T-helper 2 cell treated with Interferon-gamma antibody and Interleukin-4, amounts not matched to agents 100 ng/mL and 5 ng/mL, for 36 hours (primary cell): ENCODE measurements around the gene APOA4. TPM values are rescaled to one million over a fixed set of nuclear protein-coding genes. Genes with fewer than 3 reads are reported as not detected.

Experiments used
- intact Hi-C: fragments of 100-400 bp; cut with micrococcal nuclease; formaldehyde crosslinking; loops from one replicate; pipeline ENCODE4 v1.15.1; 2023
- total RNA-seq: library from RNA; stranded (reverse); gene quantifications from 2 replicates; pipeline ENCODE4 v1.2.3, GENCODE V29; 2022

Gene APOA4
- total RNA-seq, result not detected in 2 replicates

DNA sequence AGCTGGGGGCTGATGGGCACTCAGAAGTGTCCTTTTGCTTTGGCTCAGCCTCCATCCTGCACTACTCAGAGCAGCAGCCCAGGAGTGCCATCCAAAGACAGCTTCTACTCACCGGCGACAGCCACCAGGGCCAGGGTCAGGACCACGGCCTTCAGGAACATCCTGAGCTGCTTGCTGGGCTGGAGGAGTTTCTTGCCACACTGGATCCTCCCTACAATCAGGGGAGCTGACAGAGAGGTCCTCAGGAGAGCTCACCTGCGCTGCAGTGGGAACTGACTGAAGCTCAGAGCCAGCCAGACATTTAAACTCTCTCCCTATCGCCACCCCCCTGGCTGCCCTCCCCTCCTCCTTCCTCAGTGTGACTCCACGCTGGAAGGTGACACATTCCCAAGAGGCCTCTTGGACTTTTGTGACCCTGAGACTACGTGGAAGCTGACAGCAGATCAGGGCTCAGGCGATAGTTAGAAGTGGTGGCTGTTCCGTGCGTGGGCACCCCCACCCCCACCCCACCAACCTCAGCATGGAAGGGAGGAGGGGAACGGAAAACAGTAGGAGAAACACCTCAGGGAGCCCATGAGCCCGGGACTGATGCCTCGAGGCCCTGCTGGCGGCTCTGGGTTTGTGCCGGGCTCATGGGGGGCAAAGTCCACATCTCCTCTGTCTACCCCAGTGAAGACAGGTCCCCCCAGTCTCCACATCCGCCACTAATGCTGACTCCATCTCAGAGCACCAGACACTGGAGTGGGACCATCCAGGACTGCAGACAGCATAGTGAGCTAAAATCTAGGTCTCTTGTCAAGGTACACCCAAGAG, at the start of gene APOA4:
TSS of gene APOA4 (minus strand) at position 274 of the 813 bp plus-strand sequence. CDS start at position 161, 113 bp downstream.
- intact Hi-C loops, result no loop called here

DNA sequence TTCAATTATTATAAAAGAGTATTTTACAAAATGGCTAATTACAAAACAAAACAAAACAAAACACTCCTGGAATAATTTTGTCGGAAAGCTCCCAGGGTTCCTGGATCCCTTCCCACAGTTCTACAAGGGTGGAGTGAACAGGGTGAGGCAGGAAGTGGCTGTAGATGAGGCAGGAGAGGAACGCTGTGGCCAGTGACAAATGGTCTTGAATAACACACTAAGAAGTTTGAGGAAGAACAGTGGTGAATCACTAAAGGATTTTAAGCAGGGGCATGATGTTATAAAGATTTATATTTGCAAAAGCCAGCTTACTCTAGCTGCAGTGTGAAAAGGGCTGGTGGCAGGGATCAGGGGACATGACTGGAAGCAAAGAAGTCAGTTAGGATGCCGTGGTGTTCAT, 48.1 kb upstream of the APOA4 start:
- intact Hi-C loops, result no loop called here

DNA sequence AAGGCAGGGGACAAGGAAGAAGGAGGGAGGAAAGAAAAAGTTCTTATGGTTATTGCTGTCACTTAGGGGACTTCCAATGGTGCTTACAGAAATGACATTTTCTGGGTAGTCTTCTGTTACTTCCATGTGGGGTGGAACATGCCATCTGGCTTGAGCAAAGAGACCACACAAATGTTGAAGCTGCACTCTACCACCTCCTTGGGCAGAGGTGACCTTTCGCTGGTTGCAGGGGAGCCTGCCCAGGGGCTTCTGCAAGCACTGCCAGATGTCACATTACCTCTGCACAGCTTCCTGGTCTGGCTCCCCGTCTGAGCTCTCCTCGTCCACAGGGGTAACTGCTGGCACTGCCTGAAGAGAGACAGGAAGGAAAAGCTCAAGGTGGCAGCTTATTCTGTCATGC, 47.0 kb upstream of the APOA4 start:
- intact Hi-C loops, result no loop called here

DNA sequence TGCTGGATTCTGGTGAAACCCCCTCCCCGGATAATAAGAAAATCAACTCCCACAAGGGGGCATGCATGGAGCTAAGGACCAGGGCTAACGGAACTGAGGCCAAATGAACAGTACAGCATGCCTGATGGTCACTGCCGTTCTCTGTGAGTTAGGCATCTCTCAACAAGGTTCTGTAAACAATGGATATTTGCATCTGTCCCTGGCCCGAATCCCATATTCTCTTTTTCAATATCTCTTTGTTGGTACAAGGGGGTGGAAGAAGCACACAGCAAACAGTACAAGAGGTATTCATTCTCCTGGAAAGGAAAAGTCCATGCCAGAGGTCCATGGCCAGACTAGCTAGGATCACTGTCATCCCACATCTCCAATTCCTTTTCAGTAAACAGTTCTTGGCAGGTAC, 46.5 kb upstream of the APOA4 start:
- intact Hi-C loops, result no loop called here

DNA sequence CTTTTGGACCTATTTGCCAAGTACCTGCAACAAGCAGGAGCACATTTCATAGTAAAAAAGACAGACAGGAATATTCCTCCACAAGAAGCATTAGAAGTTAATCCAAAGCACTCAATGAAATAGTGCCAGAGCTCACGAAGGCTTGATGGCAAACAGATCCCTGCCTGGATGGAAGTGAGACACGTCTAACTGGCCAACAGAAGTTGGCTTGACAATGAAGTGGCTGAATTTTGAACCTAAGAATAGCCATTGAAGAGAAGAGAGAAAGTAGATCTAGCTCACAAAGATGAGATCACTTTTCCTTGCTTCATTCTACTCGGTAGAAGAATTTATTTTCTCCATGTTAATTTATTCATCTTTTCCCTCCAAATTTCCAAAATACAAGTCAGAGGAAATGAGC, 45.0 kb upstream of the APOA4 start:
- intact Hi-C loops, result no loop called here

DNA sequence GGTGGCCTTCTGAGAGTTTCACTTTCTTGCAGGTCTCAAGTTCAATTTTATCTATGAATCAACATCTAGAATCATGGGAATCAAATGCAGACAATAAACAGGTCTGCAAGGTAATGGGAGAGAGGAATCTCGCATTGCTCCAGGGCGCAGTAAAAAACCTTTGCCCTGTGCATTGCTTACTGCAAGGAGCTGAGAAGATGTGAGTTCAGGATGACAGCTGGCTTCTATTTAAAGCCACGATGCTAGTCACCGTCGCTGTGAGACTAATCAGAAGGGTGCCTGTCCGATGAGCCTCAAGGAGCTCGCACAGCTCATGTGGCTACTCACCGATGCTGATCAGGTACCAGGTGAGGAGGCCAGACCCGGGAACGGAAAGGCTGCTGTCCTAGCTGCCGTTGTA, 44.5 kb upstream of the APOA4 start:
- intact Hi-C loops, result no loop called here

DNA sequence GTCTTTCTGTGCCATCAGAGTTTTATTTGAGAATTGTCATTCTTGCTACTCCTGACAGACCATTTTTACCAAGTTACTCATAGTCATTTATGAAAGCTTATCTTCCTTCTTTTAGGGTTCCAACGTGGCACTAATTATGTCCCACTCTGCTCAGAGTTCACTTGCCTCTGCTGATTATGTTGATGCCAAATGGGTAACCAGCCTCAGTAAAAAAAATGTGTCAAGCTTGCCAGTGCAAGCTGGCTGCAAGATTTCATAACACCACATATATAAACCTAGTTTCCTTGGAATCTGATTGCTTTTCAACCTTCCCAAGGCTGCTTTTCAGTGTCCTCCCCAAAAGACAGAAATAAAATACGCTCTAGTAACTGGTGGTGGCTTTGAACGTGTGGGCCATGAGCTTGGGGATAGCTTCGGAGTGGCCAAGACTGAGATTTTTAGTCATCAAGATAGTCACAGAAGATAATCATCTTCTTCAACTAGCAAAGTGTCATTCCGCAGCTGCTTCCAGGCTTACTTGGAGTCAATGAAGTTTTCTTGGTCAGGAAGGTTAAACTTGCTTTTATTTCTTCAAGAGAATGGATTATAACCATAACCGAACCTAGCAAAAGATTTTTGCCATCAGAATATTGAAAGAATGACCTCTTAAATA, 43.8 kb upstream of the APOA4 start:
- intact Hi-C loops, result no loop called here

DNA sequence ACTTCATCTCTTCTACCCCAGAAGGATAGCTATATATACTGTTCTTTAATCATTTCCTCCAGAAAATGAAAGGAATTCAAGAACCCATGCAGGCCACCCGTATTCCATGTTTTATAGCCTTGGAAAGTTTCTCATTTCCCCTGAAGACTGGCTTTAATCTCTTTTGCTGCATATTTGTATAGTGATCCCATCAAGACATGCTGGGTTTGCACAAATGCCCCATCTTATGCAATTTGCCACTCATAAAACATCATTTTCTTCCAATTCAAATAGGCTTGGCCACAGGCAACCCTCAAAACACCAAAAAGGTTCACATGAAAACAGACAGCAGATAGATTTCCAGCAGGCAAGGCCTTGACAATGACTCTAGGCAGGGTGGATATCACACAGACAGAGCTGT, 42.6 kb upstream of the APOA4 start:
- intact Hi-C loops, result no loop called here

DNA sequence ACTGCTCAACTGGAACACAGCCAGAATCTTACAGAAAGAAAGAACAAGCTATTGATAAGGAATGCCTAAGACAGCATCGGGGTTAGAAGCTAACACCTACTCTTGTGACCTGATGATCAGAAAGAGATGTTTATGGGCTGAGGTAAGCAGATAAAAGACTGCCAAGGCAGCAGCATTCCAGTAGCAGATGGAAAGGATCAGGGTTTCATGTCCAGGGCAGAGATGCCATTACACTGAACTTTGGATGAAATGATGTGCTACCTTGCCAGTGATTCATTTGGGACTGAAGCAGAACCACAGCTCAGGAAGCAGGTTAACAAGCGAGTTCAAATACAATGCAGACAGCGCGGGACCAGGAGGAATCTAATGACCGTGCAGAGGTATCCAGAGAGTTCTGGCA, 41.4 kb upstream of the APOA4 start:
- intact Hi-C loops, result no loop called here

DNA sequence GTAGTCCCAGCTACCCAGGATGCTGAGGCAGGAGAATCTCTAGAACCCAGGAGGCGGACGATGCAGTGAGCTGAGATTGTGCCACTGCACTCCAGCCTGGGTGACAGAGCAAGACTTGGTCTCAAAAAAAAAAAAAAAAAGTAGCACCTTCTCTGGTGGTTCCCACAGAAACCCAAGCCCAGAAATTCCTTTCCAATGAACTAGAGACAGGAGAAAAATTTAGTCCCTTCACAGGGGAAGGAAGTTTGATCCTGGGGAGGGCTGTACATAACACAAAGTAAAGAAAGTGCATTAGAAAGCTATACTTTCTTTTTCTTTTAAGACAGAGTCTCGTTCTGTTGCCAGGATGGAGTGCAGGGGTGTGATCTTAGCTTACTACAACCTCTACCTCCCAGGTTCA, 39.8 kb upstream of the APOA4 start:
- intact Hi-C loops, result no loop called here

DNA sequence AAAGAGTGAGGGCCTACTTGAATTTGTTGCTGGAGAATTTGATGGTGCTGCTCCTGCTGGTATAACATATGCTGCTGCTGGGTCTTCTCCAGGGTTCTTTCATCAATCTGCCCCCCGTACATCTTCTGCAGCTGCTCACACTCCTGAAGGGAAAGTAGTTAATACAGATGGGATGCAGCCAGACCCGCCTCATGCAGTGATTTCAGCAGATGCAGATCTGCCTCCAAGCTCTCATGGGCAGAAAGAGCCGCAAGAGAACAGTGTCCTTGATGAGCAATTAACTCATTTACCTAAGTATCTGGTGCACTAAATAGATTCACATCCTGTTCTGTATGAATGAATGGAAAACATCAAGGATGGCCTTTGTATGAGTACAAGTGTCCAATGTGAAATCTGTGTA, 39.1 kb upstream of the APOA4 start:
- intact Hi-C loops, result no loop called here

DNA sequence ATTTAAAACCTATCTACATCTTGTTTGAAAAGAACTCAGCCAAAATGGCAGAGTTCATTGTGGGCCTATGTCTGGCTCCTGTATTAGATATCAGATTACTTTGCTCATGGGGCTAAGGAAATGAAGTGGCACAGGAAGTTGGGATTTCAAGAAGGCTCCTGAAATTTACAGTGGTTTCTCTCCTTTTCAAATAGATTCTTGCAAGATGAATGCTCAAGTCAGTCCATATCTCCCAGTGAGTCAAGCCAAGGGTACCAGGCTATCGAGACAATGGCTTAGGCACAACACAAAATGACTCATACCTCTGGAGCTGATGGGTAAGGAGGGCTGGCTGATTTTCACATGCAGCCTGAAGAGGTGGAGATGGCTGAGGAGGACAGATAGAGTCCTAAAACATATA, 38.4 kb upstream of the APOA4 start:
- intact Hi-C loops, result no loop called here

DNA sequence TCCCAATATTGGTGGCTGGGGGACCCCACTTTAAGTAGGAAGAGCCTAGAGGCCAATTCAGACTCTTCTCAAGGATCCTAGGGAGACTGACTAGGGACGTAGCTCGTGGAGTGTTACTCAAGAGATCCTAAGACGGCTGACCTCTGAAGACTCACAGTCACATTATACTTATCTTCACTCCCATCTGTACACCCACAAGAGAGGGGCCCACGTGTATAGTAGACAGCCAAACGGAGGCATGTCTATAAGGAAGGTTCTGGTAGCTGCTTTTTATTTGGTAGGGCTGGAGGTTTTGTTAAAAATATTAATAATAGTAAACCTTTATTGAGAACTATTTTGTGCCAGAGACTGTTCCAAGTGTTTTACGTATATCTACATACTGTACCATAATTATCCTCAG, 37.2 kb upstream of the APOA4 start:
- intact Hi-C loops, result no loop called here

DNA sequence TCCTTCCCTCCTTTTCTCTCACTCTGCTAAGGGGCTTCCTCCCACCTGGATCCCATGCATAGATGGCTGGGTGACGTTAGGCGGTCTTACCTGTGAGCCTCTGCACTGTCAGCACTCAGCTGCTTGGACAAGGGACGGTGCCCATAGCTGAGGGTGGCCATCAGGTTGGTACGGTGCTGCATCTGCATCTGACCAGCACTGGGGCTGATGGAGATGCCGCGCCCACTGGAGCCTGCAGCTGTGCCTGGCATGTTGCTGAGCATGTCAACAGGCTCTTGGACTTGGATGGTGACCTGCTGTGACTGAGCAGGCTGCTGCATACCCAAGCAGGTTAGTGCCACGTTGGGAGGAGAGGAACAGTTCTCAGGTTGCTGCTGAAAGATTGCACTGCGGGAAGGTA, 36.1 kb upstream of the APOA4 start:
- intact Hi-C loops, result no loop called here

DNA sequence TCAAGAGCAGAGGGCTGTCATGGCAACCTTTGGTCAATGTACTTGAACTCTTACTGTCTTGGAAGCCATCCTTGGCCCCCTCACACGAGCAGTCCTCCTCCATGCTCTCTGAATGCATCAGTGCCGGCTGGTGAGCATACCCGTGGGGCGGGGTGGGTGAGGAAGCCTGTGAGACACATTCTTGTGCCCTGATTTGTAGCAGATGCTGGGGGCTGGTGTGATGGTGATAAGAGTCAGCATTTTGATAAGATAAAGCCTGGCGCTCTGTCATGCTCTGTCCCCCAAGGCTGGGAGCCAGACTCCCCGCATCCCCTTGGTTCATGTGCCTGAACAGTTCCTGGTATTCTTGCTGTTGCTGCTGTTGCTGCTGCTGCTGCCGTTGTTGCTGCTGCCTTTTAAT, 34.8 kb upstream of the APOA4 start:
- intact Hi-C loops, result no loop called here

DNA sequence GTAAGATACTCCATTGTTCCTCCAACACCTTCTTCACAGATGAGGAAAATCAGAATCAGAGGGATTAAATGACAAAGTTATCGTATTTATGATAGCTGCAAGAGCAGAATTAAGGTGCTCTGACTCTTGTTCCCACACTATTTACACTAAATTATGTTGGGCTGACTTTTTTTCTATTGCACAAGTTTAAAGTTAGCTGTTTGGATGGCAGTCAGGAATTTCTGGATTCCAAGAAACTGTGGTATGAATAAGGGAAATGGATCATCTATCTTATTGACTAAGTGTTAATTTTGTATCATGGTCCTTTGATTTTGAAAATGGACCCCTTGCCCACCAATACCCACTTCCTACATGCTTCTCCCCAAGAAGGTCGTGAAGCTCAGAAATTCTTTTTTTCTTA, 34.2 kb upstream of the APOA4 start:
- intact Hi-C loops, result no loop called here

DNA sequence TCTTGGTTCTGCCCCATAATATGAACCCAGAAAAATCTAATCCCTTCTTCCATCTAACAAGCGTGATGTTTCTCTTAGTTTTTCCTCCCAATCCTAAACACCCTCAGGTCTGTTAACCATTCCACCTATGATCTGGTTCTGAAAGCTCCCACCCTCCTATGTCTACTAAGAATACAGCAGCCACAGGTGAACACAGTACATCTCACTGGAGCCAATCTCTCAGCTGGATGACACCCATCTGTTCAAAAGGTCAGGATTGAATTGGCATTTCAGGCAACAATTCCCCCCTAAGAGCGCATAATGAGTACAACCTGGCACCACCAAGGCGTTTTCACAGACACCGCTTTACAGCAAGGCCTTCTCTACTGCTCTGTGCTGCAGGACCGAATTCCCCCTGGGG, 33.3 kb upstream of the APOA4 start:
- intact Hi-C loops, result no loop called here

DNA sequence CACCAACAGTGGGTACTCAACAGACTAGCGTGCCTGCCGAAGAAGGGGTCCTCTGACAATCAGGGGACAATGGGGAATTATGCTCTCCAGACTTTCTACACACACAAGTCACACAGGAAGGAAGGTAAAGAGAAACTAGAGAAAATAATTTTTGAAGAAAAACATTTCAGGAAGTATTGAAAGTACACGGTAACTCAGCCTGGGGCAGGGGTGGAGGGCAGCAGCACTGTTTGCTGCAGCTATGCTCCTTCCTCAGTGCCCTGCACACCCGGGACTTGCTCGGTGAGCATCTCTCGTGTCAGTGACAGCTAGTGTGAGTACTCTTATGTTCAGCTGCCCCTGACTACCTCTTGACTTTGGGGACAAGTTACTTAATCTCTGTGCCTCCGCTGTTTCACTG, 32.3 kb upstream of the APOA4 start:
- intact Hi-C loops, result no loop called here

DNA sequence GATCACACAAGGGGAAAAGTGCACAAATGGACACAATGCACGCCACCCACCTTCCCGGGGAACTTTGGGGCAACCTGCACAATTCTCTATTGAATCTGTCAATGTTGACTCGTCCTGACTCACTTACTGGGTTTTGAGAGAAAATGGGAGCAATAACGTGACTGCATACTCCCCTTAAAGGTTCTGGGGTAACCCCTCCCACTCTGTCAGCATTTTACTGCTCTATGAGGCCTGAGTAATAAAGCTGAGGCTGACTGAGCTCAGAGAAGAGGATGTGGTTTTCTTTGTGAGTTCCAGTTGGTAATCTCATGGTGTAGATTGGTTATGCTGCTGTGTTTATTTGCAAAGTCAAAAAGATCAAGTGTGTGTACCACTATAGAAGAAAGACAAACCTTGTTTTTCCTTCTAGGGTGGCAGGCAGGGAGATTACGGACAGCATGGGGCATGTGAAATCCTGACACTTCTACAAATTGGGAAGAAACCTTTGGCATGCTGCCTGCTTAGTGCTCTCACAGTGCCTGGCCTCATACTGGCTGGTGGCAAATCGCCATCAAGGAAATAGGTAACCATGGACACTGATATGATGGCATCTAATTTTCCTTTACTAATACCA, 30.5 kb upstream of the APOA4 start:
- intact Hi-C loops, result loop anchor here (1.0 to 2.0 kb wide), 7 partner anchors 17 to 377 kb away; partner anchors contain the start of genes APOA1, PAFAH1B2, SIK3 and ZPR1

DNA sequence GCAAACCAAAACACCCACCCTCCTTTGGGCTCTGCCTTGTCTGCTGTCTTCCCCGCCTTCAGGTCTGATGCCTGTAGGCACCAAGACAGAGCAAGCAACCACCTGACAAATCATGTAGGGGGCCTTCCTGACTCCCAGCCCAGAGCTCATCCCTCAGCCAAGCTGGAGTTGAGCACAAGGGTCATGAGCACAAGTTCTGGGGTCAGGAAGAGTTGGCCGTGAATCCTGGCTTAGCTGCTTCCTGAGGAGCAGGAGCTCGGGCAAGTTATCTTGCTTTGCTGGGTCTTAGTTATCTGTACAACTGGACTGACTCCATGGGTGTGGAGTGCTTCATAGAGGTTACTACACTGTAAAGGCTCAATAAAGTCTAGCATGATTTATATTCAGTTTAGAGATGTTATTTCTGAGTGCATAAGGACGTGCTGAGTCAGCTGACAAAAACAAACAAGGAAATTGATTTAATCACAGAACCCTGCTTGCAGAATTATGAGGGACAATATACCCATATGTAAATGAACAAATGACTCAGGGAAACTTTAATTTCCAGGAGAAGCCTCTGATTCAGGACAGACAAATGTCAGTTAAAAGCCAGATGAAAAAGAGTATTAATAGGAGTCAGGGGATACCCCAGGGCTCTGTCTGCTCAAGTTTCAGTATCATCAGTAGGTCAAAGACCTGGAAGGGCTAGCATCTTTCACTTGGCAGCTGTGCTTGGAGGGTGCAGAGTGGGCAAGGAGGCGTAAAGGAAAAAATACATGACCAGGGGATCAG, 29.3 kb upstream of the APOA4 start:
- intact Hi-C loops, result loop anchor here (1.0 to 2.0 kb wide), 7 partner anchors 16 to 378 kb away; partner anchors contain the start of genes APOA1, PAFAH1B2, SIK3 and ZPR1

DNA sequence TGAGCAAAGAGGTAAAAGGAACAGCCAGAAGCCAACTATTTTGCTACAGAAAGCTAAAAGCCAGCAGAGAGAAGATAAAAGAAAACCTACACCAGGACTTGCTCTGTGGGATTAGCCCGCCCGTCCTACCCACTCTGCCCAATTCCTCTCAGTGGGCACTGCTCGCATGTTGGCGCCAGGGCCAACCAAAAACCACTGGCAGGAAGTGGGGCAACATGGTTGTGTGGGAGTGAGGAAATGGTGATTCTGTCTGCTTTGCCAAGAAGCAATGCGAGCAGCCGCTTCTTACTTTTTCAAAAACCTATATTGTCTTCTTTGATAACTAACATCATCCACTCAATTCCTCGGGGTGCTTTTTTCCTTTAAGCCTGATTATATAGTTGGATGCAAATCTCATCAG, 28.5 kb upstream of the APOA4 start:
- intact Hi-C loops, result loop anchor here (2.0 kb wide), 3 partner anchors 15 to 379 kb away; partner anchors contain the start of gene APOA1

DNA sequence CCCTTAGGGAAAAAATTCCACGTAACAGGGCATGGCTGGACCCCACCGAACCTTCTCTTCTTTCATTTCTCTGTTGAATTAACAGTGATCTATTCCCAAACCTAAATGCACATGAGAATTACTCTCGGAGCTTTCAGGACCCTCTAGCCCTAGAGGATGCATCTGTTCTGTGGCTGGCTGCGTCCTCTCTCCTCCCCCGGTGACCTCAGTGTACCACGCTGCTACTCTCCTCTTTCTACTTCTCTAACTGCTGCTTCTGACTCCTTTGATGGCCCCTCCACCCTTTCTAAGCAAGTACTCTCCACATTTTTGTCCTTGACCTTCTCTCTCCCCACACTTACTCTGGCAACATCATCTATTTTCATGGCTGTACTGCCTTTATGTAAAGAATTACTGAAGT, 26.4 kb upstream of the APOA4 start:
- intact Hi-C loops, result no loop called here
